LNCaP clone FGC (cell line): Measurements from ENCODE around the gene KDM4B.

ENCODE experiments used
- DNase-seq: peaks from one replicate; pipeline ENCODE4 v3.0.0-alpha.2; 2011; ENCODE audit warnings: low read depth
- H3K4me3 ChIP-seq: 2 replicates; pipeline ENCODE4 v1.5.1; 2011; ENCODE audit warnings: mild to moderate bottlenecking, low read depth, low read length, control low read depth
- CTCF ChIP-seq: IDR thresholded peaks from 2 replicates; pipeline ENCODE4 v1.5.1; 2012; ENCODE audit warnings: mild to moderate bottlenecking; ENCODE audit not compliant: control insufficient read depth, insufficient read depth; ENCODE audit errors: extremely low read depth

KDM4B gene

GRCh38 chr19:5016268-5016667 lies 47.4 kb downstream of the KDM4B start:
- H3K4me3 ChIP-seq = no peak overlapping the region
- DNase-seq = no peak
- TF ChIP-seq CTCF = no peak

GRCh38 chr19:5016781-5017180 lies 47.9 kb downstream of the KDM4B start:
- TF ChIP-seq CTCF = no peak
- no peak overlapping the region for H3K4me3 ChIP-seq
- DNase-seq = no peak

GRCh38 chr19:5017235-5017634 lies 48.3 kb downstream of the KDM4B start:
- TF ChIP-seq CTCF = peak; percentile 32
- peak; percentile 93 for DNase-seq
- H3K4me3 ChIP-seq = no peak overlapping the region

- no peak overlapping the region for H3K4me3 ChIP-seq
- DNase-seq = no peak
- TF ChIP-seq CTCF = no peak
Measured at GRCh38 chr19:5018224-5019015, 49.5 kb downstream of the KDM4B start.

- no peak for DNase-seq
- TF ChIP-seq CTCF = no peak
Measured at GRCh38 chr19:5020368-5020767, 51.5 kb downstream of the KDM4B start.

GRCh38 chr19:5021046-5021445 lies 52.1 kb downstream of the KDM4B start:
- TF ChIP-seq CTCF = no peak
- DNase-seq = no peak
- no peak overlapping the region for H3K4me3 ChIP-seq

More at GRCh38 chr19:5020368-5020767, 51.5 kb downstream of the KDM4B start:
- H3K4me3 ChIP-seq = no peak overlapping the region
